NCI-H1436 treated with DMSO at 0.1 percent for 48 hours (cell line): ENCODE data around the gene NBPF4.
"Not testable (repeated sequence)": the region's sequence is repeated elsewhere in the genome, so short reads cannot be mapped to it uniquely, and the experiment has no call there.

Experiments used
- DNase-seq: peaks from one replicate; lab custom pipeline; 2025; lab: John Stamatoyannopoulos, UW

NBPF4 gene, protein sequence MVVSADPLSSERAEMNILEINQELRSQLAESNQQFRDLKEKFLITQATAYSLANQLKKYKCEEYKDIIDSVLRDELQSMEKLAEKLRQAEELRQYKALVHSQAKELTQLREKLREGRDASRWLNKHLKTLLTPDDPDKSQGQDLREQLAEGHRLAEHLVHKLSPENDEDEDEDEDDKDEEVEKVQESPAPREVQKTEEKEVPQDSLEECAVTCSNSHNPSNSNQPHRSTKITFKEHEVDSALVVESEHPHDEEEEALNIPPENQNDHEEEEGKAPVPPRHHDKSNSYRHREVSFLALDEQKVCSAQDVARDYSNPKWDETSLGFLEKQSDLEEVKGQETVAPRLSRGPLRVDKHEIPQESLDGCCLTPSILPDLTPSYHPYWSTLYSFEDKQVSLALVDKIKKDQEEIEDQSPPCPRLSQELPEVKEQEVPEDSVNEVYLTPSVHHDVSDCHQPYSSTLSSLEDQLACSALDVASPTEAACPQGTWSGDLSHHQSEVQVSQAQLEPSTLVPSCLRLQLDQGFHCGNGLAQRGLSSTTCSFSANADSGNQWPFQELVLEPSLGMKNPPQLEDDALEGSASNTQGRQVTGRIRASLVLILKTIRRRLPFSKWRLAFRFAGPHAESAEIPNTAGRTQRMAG

DNA sequence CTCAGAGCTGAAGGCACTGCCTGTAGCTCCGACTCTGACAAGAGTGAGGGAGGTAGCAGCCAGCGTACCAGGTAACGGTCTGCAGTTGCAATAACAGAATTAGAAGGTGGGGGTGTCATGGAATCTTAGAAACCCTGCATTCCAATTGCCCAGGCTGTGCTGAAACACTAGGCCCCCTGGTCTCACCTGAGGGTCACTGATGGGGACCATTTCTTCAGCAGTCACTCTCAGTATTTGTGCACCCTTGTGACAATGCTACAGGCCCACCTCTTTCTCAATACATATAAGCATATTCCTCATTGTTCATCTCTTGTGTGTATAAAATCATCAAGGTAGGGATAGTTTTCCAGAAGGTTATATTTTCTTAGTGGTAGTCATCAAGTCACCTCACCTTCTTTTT lies at the start of gene NBPF4:
NBPF4 (minus strand) TSS at position 101 of the 400 bp plus-strand sequence. CDS start 315 bp downstream, outside the sequence.
- not testable (repeated sequence) for DNase-seq

- DNase-seq = not testable (repeated sequence)
Measured at GRCh38 chr1:108282528-108283257, 38.8 kb upstream of the NBPF4 start.

DNA sequence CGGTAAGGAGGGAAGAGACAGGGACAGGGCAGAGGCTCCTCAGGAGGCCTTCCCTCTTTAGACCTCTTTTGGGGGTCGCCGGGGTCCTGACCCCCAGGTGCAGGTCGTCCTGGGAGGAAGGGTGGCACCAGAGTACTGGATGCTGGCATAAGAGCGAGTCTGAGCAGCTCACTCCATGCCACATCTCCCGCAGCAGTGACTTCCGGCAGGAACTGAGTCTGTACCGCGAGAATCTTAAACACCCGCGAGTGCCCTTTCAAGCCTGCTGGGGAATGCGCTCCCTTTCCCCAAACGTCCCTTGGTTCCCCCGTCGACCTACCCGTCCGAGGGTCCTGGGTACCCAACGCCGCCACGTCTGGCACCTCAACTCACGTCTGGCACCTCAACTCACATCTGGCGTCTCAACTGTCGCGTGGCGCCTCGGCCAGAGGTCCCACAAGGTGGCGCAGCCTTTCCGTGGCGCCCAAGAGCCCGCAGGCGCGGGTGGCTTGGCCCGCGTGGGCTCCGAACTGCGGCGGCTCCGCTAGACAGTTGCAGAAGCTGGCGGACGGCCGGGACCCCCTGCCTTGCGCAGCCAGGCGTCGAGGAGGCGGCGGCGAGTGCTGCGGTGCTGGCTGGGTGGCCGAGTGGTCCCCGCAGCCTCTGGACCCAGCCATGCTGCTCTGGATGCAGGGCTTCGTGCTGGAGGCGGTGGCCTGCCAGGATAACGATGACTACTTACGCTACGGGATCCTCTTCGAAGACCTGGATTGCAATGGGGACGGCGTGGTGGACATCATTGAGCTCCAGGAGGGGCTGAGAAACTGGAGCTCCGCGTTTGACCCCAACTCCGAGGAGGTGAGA lies 28.8 kb upstream of the NBPF4 start:
- not testable (repeated sequence) for DNase-seq

DNA sequence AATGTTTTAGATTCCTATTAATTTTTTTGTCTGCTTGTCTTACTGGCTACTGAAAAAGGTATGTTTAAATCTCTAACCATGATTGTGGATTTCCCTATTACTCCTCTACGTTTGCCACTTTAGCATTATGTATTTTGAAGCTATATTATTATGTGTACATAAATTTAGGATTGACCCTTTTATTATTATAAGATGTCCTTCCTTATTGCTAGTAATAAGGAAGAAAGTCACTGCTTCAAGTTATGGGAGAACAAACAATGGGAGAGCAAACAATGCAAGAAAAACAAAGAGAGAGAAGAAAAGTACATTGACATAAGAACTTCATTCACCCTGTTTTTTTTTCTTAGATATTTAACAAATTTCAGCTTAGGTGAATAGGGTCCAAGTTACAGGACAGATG lies 23.2 kb upstream of the NBPF4 start:
- DNase-seq = not testable (repeated sequence)

- not testable (repeated sequence) for DNase-seq
Measured at GRCh38 chr1:108261967-108262366, 18.1 kb upstream of the NBPF4 start.

- DNase-seq = not testable (repeated sequence)
Measured at GRCh38 chr1:108261519-108261918, 17.6 kb upstream of the NBPF4 start.

DNA sequence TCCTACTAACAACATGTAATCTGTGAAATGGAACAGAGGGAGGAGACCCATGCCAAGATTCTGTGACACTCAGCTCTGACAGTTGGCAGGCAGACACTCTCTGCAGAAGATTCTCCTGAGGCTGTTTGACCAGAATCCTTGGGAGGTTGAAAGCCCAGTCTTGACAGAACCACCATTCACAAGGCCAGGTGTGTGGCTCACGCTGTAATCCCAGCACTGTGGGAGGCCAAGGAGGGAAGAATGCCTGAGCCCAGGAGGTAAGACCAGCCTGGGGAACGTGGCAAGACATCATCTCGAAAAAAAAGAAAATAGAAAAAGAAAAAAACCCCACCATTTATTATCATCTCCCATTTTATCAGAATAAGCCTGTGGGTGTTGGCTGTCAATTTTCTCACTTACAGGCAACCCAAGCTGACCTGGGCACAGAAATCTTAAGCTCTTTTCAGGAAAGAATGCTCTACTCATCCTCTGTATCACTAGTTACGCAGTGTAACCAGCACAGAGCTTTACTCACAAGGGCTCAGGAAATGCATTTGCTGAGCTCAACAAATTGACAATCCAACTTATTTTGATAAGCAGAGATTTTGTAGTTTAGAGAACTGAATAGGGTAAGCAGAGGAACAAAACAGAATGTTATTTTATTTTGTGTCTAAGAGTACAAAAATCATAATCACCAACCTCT lies 16.8 kb upstream of the NBPF4 start:
- not testable (repeated sequence) for DNase-seq

DNA sequence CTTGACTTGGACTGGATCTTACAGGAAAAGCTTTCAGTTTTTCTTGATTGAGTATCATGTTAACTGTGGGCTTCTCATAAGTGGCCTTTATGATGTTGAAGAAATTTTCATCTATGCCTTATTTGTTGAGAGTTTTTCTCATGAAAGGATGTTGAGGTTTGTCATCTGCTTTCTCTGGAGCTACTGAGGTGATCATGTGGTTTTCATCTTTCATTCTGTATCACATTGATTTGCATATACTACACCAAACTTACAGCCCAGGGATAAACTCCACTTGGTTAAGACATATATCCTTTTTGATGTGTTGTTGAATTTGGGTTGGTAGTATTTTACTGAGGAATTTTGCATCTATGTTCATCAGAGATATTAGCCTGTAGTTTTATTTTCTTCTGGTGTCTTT lies 11.6 kb upstream of the NBPF4 start:
- DNase-seq = not testable (repeated sequence)

GRCh38 chr1:108239426-108239825 lies 4.5 kb downstream of the NBPF4 start:
- not testable (repeated sequence) for DNase-seq

- DNase-seq = not testable (repeated sequence)
Measured at GRCh38 chr1:108235308-108235707, 8.6 kb downstream of the NBPF4 start.

GRCh38 chr1:108232183-108232582 lies 11.7 kb downstream of the NBPF4 start:
- DNase-seq = not testable (repeated sequence)

- not testable (repeated sequence) for DNase-seq
Measured at GRCh38 chr1:108229976-108230375, 13.9 kb downstream of the NBPF4 start.

DNA sequence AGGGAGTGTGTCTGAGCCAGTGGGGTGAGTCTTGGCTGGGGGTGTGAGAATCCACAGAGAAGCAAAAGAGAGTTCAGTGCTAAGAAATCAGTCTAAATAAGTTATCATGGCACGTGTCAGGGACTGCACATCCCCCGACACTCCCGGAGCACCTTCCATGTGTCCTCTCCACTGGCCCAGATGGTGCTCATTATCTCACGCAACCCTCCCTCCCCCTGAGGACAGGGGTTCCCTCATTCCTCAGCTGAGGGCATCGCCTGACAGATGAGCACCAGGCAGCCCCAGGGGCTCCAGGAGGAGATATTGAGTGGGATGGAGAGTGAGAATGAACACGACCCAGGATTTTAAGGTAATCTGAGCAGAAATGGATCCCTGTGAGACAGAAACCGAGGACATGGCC lies 16.1 kb downstream of the NBPF4 start:
- DNase-seq = not testable (repeated sequence)

DNA sequence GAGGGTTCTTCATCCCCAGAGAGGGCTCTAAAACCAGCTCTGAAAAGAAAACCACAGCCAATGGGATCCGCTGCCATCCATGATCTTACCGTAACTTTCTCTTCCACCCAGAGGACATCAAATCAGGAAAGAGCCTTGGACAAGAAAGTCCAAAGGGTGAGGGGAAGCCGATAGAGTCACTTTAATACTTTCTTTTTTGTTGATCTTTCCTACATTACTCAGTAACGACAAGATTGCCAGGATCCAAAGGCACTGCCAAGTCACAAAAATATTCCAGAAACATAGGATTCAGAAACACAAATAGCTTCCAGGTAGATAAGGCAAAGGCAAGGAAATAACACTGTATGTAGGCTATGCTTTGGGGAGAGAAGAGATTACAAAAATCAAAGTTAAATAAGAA lies 17.0 kb downstream of the NBPF4 start:
- DNase-seq = not testable (repeated sequence)

DNA sequence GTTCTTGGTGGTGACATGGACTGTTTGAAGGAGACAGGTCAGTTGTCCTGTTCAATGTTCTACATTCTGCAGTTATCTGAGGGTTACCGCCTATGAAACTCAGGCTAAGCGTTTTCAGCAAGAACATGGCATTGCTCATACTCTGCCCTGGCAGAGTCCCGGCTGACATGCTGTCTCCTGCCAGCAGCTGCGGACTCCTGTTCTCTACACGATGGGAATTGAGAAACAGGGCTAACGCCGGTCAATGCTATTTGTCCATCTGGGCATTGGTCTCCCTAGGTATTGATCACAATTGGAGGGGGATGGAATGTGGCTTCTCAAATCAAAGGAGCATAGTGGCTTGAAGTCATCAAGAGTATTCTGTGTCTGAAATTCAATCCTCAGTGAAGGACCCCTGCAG lies 20.6 kb downstream of the NBPF4 start:
- DNase-seq = not testable (repeated sequence)

- not testable (repeated sequence) for DNase-seq
Measured at GRCh38 chr1:108217515-108218174, 26.2 kb downstream of the NBPF4 start.

DNA sequence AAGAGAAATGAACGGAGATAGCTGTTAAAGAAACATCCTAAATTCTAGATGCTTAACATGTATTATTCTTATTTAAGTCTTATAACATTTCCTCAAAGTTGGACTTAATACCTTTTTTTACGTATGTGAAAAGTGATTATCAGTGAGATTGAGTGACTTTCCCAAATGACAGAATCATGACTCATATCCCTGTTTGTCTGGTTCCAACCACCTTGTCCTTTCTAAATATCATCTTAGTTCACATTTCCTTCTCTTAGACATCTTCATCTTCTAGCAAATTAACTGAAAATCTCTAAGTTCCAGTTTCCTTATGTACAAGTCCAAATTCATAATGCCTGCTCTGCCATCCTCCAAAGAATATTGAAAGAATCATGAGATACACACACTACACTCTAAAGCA lies 26.9 kb downstream of the NBPF4 start:
- not testable (repeated sequence) for DNase-seq

GRCh38 chr1:108216028-108216890 lies 27.6 kb downstream of the NBPF4 start:
- not testable (repeated sequence) for DNase-seq
